ENCODE data around the gene NPY.
"Not testable (repeated sequence)": the region's sequence is repeated elsewhere in the genome, so short reads cannot be mapped to it uniquely, and the experiment has no call there.

Gene NPY

DNA sequence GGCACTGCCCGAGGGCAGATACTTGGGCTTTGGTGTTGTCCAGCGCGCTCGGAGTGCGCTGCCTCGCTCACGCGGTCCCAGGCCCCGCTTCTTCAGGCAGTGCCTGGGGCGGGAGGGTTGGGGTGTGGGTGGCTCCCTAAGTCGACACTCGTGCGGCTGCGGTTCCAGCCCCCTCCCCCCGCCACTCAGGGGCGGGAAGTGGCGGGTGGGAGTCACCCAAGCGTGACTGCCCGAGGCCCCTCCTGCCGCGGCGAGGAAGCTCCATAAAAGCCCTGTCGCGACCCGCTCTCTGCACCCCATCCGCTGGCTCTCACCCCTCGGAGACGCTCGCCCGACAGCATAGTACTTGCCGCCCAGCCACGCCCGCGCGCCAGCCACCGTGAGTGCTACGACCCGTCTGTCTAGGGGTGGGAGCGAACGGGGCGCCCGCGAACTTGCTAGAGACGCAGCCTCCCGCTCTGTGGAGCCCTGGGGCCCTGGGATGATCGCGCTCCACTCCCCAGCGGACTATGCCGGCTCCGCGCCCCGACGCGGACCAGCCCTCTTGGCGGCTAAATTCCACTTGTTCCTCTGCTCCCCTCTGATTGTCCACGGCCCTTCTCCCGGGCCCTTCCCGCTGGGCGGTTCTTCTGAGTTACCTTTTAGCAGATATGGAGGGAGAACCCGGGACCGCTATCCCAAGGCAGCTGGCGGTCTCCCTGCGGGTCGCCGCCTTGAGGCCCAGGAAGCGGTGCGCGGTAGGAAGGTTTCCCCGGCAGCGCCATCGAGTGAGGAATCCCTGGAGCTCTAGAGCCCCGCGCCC is at the start of gene NPY:
TSS of gene NPY (plus strand) at position 294 of the 802 bp plus-strand sequence. CDS start 1,051 bp downstream, outside the sequence.
- in situ Hi-C loops (cut with MboI; ENCODE audit: low sequenced_read_pairs), result no loop called here

DNA sequence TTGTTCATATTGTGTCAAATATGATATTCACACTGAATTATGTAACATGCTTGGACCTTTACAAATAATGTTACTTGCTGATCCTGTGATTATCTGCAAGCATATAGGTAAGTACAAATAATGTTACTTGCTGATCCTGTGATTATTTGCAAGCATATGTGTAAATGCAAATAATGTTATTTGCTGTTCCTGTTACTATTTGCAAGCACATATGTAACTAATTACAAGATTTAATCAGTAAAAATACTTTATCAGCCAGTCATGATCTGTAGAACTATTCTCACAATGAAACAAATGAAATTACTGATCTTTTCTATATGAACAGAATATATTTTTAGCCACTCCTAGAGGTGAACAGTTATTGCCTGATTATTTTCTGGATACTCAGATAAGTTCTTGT is 44.7 kb upstream of the NPY start:
- in situ Hi-C loops (cut with MboI; ENCODE audit: low sequenced_read_pairs), result no loop called here

DNA sequence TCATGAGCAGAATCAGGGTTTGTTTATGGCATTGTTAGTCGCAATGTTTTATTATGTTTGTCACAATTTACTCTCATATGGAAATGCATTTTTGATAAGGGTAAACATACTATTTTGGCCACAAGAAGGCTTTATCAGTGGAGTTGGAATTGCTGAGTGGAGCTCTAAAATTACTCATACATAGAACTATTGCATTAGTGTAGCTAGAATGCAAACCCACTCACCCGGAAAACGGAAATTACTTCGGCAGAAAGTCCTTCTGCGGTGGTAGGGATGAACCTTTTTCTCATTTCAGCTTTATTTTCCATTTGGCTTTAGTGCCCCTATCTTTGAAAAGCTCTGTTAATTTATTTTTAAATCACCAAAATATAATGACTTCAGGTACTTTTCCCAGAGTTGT is 42.8 kb upstream of the NPY start:
- in situ Hi-C loops (cut with MboI; ENCODE audit: low sequenced_read_pairs), result no loop called here

DNA sequence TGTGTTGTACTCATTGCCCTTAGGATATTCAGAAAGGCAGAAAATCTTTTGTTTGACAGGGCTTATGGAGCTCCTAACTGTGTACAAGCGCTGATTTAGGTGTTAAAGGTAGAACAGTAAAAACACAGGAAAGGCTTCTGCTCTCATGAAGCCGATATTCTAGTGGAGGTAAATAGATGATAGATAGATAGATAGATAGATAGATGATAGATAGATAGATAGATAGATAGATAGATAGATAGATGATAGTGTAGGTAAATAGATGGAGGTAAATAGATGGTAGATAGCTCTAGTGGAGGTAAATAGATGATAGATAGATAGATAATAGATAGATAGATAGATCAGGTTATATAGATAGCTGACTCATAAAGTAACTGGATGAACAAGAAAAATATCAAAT is 39.4 kb upstream of the NPY start:
- in situ Hi-C loops (cut with MboI; ENCODE audit: low sequenced_read_pairs), result no loop called here

DNA sequence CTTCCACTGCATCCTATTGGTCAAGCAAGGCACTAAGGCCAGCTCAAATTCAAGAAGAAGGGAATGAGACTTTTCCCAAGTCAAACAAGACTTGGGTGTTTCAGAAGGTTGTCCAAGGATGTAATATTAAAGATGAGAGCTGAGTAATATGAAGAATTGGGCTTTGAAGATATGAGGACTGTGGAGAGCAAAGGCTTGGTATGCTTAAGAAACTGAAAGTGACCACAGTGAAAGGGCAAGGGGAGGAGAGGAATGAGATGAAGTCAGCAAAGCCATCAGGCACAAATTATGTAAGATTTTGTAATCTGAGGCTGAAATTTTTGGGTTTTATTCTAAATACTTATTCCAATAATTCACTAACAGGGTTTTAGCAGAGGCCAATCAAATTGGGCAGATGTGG is 38.6 kb upstream of the NPY start:
- in situ Hi-C loops (cut with MboI; ENCODE audit: low sequenced_read_pairs), result no loop called here

DNA sequence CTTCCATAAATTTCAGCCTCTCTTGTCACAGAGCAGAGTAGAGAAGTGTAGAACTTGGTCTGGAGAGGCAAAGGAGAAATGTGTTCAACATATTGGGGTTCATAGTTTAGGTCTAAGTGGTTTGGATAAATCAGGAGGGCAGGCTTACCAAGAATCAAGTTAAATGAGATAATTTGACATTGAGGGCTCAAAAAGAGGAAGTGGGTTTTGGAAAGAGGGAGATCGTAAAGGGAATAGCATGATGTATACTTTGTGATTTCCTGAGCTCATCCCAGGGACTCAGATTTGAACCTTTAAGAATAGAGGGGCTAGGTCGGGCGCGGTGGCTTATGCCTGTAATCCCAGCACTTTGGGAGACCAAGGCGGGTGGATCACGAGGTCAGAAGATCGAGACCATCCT is 34.7 kb upstream of the NPY start:
- in situ Hi-C loops (cut with MboI; ENCODE audit: low sequenced_read_pairs), result no loop called here

DNA sequence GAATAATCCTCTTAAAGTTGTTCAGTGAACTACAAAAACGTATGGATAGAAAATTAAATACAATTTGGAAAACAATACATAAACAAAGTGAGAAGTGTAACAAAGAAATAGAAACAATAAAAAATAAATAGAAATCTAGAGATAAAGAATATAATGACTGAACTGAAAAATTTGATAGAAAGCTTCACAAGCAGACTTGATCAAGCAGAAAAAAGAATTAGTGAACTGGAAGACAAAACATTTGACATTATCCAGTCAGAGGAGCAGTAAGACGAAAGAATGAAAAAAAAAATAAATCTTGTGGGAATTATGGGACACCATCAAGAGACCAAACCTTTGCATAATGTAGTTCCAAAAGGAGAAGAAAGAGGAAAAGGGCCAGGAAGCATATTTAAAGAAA is 32.4 kb upstream of the NPY start:
- in situ Hi-C loops (cut with MboI; ENCODE audit: low sequenced_read_pairs), result no loop called here

DNA sequence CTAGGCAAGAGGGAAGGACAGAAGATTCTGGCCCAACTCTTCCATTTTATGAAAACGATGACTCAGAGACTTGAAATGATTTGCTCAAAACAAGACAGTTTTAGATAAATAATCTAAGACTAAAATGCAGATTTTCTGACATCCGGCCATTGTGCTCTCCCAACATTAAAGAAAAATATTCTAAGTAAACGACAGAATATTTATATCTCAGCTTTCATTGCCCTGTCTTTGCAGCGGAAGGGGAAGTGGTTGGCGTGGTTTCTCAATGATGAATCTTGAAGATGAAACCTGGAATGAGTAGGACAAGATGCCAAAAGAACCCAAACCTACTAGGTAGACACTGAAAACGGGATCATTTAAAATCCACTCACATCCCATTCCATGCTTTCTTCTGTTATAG is 28.9 kb upstream of the NPY start:
- in situ Hi-C loops (cut with MboI; ENCODE audit: low sequenced_read_pairs), result no loop called here

DNA sequence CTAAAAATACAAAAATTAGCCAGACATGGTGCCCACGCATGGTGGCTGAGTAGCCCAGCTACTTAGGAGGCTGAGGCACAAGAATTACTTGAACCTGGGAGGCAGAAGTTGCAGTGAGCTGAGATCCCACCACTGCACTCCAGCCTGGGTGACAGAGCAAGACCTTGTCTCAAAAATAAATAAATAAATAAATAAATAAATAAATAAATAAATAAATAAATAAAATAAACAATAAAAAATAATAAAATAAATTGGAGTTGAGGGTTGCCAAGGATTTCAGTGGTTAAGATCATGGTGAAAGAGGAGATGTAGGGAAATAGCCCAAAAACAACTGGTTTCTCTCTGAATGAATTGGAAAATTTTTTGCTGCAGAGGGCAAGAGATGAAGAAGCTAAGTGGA is 25.7 kb upstream of the NPY start:
- in situ Hi-C loops (cut with MboI; ENCODE audit: low sequenced_read_pairs), result not testable (repeated sequence)

DNA sequence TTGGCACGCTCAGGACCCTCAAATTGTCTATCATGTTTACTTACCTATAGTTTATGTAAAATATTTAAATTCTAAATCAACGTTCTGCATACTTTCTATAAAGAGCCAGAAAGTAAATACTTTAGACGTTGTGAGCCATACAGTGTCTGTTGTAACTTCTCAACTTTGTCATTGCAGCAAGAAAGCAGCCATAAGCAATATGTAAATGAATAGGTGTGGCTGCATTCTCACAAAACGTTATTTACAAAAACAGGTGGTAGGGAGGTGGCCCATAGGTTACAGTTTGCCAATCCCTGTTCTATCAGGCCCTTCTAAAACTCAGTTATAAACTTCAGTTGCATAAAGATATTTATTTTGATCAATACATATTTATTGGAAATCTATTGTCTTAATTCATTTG is 12.1 kb upstream of the NPY start:
- in situ Hi-C loops (cut with MboI; ENCODE audit: low sequenced_read_pairs), result no loop called here

DNA sequence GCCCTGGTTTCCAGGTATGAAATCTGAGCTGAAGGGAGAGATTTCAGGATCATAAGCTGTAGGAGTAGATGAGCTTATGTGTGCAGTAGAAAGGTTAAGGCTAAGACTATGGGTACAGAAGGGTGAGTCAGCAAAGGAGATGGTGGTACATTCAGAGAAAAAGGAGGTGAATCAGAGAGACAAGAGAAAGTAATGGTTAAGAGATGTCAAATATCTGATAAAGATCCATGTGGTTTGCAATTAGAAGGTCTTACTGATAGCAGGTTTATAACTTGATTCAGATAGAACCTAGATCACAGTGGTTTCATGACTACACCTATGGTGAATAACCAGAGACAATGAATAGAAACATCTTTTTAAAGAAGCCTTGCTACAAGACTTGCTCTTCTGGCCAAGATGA is 4.5 kb upstream of the NPY start:
- in situ Hi-C loops (cut with MboI; ENCODE audit: low sequenced_read_pairs), result no loop called here

DNA sequence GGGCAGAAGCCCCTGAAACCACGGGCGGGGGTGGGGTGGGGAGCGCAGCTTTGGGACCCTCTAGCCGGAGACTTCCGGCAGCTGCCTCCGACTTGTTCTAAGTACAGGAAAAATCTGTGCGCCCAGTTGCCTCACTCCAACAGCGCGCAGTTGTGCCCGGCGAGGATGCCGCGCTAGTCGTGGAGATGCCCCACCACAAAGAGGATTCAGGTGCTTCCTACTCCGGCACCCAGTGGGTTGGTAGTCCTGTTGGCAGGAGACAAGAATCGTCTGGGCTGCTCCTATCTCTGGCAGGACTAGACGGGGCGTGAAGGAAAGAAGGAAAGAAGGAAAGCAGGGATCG is 465 bp upstream of the NPY start:
- in situ Hi-C loops (cut with MboI; ENCODE audit: low sequenced_read_pairs), result no loop called here

DNA sequence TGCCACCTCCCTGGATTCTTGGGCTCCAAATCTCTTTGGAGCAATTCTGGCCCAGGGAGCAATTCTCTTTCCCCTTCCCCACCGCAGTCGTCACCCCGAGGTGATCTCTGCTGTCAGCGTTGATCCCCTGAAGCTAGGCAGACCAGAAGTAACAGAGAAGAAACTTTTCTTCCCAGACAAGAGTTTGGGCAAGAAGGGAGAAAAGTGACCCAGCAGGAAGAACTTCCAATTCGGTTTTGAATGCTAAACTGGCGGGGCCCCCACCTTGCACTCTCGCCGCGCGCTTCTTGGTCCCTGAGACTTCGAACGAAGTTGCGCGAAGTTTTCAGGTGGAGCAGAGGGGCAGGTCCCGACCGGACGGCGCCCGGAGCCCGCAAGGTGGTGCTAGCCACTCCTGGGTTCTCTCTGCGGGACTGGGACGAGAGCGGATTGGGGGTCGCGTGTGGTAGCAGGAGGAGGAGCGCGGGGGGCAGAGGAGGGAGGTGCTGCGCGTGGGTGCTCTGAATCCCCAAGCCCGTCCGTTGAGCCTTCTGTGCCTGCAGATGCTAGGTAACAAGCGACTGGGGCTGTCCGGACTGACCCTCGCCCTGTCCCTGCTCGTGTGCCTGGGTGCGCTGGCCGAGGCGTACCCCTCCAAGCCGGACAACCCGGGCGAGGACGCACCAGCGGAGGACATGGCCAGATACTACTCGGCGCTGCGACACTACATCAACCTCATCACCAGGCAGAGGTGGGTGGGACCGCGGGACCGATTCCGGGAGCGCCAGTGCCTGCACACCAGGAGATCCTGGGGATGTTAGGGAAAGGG is 913 bp downstream of the NPY start:
- in situ Hi-C loops (cut with MboI; ENCODE audit: low sequenced_read_pairs), result no loop called here

DNA sequence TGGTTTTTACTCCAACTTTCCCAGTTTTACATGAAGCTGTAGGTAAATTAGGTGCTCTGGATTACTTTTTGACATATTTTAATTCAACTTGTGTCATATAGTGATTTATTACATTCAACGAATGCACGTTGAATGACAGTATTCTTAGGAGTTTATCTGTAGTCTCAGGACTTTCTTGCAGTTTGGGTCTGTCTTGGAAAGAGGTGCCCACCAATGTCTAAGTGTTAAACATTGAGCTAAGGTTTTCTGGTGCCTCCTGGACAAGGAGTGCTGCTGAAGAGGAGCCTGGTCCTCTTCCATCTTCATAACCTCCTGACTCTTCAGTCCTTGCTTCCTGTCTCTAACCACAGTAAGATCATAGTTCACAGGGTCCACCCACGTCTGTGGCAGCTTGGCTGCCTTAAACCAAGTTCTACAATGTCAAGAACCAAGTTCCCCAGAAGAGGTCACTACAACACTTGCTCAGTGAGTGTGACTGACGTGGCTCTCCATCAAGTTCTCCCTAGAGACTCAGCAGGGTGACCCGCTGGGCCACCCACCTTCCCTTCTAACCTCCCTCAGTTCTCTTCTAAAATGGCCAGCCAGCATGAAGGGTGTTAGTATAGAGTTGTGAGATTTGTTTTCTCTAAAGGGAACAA is 6.1 kb downstream of the NPY start:
- in situ Hi-C loops (cut with MboI; ENCODE audit: low sequenced_read_pairs), result no loop called here

DNA sequence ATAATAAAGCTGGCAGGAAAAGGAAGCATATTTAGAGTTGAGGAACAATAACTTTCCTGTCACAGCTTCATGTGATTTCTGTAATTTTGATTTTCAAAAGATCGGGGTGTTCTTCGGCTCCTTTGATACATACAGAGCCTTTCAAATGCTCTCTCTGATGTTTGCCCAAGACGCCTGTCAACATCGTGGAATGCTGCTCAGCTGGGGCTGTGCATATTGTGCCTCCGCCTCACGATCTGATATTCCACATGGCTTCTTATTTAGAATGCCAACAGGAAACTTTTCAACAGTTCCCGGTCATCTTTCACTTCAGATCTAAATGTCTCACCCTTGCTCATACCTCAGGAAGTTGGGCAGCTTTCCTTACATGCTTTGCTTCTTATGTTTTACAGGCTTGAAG is 7.3 kb downstream of the NPY start:
- in situ Hi-C loops (cut with MboI; ENCODE audit: low sequenced_read_pairs), result no loop called here

DNA sequence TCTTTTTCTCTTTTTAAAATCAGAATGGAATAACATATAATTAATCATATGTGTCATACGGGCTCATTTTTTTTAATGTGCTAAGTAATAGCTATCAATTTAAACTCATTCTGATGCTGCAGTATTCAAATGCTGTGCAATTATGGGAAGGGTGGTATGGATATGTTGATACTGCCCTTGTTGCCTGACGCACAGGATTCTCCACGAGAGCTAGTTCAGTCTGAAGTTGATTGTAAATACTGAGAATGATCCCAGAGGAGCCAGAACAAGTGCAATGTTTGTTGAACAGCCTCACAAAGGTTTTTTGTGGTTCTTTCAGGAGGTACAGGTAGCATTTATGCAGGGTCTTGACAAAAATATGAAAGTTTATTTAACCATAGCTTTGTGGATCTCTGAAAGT is 13.4 kb downstream of the NPY start:
- in situ Hi-C loops (cut with MboI; ENCODE audit: low sequenced_read_pairs), result no loop called here

DNA sequence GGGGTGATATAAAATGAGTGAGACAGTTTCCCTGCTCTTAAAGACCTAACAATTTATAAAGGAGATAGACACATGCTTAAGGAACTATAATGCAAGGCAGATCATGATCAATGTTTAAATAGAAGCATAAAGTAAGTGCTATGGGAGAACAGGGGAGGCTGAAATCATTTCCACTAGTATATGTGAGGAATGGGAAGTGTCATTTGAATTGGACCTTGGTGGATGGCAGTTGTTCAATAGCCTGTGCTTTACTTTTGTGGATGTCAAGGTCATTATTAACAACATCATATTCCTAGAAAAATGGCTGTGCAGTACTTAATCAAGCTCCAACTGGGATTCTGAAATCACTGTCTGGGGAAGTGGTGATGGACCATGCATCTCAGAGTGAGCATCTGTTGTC is 14.7 kb downstream of the NPY start:
- in situ Hi-C loops (cut with MboI; ENCODE audit: low sequenced_read_pairs), result no loop called here

DNA sequence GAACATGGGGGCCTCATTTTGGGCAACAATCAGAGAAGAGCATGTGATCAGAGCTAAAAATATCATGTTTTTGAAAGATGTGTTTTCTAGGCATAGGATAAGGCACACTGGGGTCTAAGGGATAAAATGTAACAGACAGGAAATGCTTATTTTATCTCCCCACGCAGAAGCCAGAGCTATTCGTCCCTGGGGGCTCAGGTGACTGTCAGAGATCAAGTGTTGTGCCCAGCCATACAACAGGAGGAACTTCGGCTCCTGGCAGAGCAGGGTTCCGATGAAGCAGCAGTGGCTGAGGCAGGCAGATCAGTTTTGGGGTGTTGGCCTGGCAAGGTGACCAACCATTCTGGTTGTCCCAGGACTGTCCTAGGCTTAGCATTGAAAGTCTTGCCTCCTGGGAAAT is 15.2 kb downstream of the NPY start:
- in situ Hi-C loops (cut with MboI; ENCODE audit: low sequenced_read_pairs), result no loop called here

DNA sequence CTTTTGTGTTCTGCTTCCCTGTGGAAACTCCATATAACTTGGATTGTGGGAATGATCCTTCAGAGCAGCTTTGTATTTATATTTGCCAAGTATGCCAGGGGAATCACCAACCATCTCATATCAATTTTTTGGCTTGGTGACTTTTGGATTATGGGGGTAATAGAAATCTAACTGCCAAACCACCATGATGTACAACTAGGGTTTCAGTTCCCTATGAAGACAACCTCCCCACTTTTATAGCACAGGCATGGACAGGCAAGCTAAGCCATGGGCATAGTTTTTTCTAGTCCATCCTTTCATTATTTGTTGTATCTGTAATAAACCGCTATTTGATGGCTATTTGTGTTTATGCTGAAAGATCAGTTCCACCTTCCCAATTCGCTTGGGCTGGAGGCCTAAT is 17.7 kb downstream of the NPY start:
- in situ Hi-C loops (cut with MboI; ENCODE audit: low sequenced_read_pairs), result no loop called here

DNA sequence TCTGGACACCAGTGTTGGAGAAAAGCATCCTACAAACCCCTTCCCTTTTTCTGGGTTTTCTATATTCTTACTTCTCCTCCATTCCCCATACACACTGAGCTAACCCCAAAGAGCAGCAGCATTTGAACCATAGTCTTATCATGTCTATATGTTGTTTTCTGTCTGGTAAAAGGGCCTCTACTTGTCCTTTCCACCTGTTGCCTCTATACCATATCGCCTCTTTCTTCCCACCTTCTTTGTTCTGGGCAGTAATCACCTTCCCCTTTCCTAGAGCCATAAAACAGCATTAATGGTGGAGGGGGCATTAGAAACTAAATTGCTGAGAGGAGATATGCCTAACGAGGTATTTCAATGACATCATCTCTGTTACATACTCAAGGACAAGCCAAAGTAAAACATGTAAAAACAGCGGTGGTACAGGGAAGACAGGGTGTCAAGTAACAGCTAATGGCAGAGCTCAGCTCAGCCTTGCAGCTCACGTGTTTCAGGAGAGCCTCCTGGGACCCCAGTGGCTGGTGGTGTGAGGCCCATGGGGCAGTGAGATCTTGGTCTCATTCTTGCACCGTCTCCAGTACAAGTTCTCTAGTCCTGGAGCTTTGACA is 20.6 kb downstream of the NPY start:
- in situ Hi-C loops (cut with MboI; ENCODE audit: low sequenced_read_pairs), result no loop called here

DNA sequence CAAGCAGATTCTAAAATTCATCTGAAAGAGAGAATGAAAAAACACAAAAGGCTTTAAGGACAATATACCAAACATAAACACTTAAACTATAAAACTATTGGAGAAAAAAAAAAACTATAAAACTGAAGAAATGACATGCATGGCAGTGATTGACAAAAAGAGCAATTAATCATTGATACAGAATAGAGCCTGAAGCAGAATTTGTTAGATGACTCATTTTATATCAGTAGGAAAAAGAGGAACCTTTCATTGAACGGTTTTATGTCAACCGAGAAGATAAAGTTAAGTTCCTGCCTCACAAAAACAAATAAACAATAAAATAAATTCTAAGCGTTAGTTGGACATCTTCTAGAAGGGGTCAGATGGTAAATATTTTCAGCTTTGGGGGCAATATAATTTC is 23.3 kb downstream of the NPY start:
- in situ Hi-C loops (cut with MboI; ENCODE audit: low sequenced_read_pairs), result no loop called here

DNA sequence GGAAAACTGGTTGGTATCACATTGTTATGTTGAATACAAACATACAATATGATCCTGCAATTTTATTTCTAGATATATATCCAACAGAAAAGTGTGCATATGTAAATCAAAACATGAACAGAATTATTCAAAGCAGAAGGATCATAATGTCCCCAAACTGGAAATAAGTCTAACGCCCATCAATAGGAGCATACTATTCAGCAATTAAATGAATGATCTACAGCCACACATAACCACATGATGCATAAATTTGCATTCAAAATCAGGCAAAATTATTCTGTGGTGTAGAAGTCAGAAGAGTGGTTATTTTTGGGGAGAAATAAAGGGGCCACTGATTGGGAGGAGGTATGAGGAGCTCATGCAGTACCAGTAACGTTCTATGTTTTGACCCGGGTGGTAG is 28.6 kb downstream of the NPY start:
- in situ Hi-C loops (cut with MboI; ENCODE audit: low sequenced_read_pairs), result no loop called here

All from hTERT RPE-1 (cell line).